CD14-positive monocyte (primary cell): ENCODE data around the gene ABCB8. TPM values are rescaled to one million over a fixed set of nuclear protein-coding genes. Genes with fewer than 3 reads are reported as not detected.

Experiments
- DNase-seq, 3 donors: peaks; one replicate each; pipeline ENCODE4 v3.0.0-alpha.2; 2011 to 2022
- H2AFZ ChIP-seq: 2 replicates; pipeline ENCODE4 v1.6.0; 2012; ENCODE audit warnings: mild to moderate bottlenecking, low read depth, low read length, inconsistent platforms; ENCODE audit not compliant: insufficient read depth, poor library complexity, severe bottlenecking
- H3K27ac ChIP-seq, 2 donors: 1 replicate in 1 of 2; 2 replicates in 1 of 2; pipeline ENCODE4 v1.5.1; 2012 to 2013; ENCODE audit warnings: low read length in 2 of 2, control low read depth in 1 of 2, inconsistent platforms in 1 of 2, low read depth in 1 of 2, mild to moderate bottlenecking in 1 of 2
- H3K27me3 ChIP-seq, 2 donors: one replicate each; pipeline versions ENCODE4 v1.6.0 to v1.6.1; 2011 to 2013; ENCODE audit warnings: low read length in 2 of 2; ENCODE audit not compliant: control insufficient read depth in 2 of 2, insufficient read depth in 2 of 2
- H3K36me3 ChIP-seq, 2 donors: replicated peaks in 1 of 2; 1 replicate in 1 of 2; 2 replicates in 1 of 2; pipeline versions ENCODE4 v1.5.1 to v1.6.1; 2012 to 2013; ENCODE audit warnings: low read length in 2 of 2, control low read depth in 1 of 2, inconsistent platforms in 1 of 2, mild to moderate bottlenecking in 1 of 2; ENCODE audit not compliant: insufficient read depth in 2 of 2, control insufficient read depth in 1 of 2
- H3K4me1 ChIP-seq, 2 donors: 1 replicate in 1 of 2; 2 replicates in 1 of 2; pipeline versions ENCODE4 v1.5.1 to v1.6.1; 2012 to 2013; ENCODE audit warnings: low read length in 2 of 2, control low read depth in 1 of 2, inconsistent platforms in 1 of 2, mild to moderate bottlenecking in 1 of 2, moderate library complexity in 1 of 2; ENCODE audit not compliant: insufficient read depth in 2 of 2, control insufficient read depth in 1 of 2
- H3K4me2 ChIP-seq: replicated peaks from 2 replicates; pipeline ENCODE3; 2012; ENCODE audit warnings: low read length, moderate library complexity, mild to moderate bottlenecking; ENCODE audit not compliant: poor library complexity, severe bottlenecking; ENCODE audit errors: extremely low read depth
- H3K4me3 ChIP-seq, 3 experiments: fragments of 200-600 bp in 1 of 3; sonication (generic) in 1 of 3; replicated peaks in 1 of 3; 1 replicate in 2 of 3; 2 replicates in 1 of 3; pipeline ENCODE4 v1.5.1; 2011 to 2013; ENCODE audit warnings: low read length in 3 of 3, mild to moderate bottlenecking in 3 of 3, control low read depth in 2 of 3, low read depth in 2 of 3, inconsistent platforms in 1 of 3, moderate library complexity in 1 of 3
- H3K79me2 ChIP-seq: 2 replicates; pipeline ENCODE4 v1.6.0; 2012; ENCODE audit warnings: mild to moderate bottlenecking, control low read depth, inconsistent platforms, low read length, moderate library complexity; ENCODE audit not compliant: insufficient read depth
- H3K9ac ChIP-seq: 2 replicates; pipeline ENCODE4 v1.6.0; 2017; ENCODE audit warnings: low read length, mild to moderate bottlenecking; ENCODE audit not compliant: insufficient read depth, poor library complexity, severe bottlenecking
- H3K9me3 ChIP-seq, 2 donors: replicated peaks in 1 of 2; 1 replicate in 1 of 2; 2 replicates in 1 of 2; pipeline versions ENCODE4 v1.5.1 to v1.6.1; 2012 to 2013; ENCODE audit warnings: low read length in 2 of 2, control low read depth in 1 of 2; ENCODE audit not compliant: control insufficient read depth in 1 of 2, insufficient read depth in 1 of 2
- H4K20me1 ChIP-seq: 2 replicates; pipeline ENCODE4 v1.6.0; 2012; ENCODE audit warnings: mild to moderate bottlenecking, low read length, control low read depth, moderate library complexity; ENCODE audit not compliant: insufficient read depth
- H3K27ac Mint-ChIP-seq, 7 donors: one replicate each; pipeline ENCODE4 v1.8.0; 2020; ENCODE audit warnings: mild to moderate bottlenecking in 7 of 7, mixed read lengths in 7 of 7, moderate library complexity in 6 of 7, inconsistent platforms in 2 of 7
- H3K27me3 Mint-ChIP-seq, 3 donors: one replicate each; pipeline ENCODE4 v1.8.0; 2021 to 2022; ENCODE audit warnings: low read depth in 3 of 3, mild to moderate bottlenecking in 3 of 3, mixed read lengths in 3 of 3, moderate library complexity in 3 of 3, inconsistent platforms in 1 of 3
- H3K36me3 Mint-ChIP-seq, 2 donors: one replicate each; pipeline ENCODE4 v1.8.0; 2020; ENCODE audit warnings: mixed read lengths in 2 of 2, inconsistent platforms in 1 of 2, mild to moderate bottlenecking in 1 of 2
- H3K4me1 Mint-ChIP-seq: one replicate; pipeline ENCODE4 v1.8.0; 2020; ENCODE audit warnings: mild to moderate bottlenecking, mixed read lengths
- H3K4me3 Mint-ChIP-seq, 2 donors: one replicate each; pipeline ENCODE4 v1.8.0; 2020; ENCODE audit warnings: mild to moderate bottlenecking in 2 of 2, mixed read lengths in 2 of 2, moderate library complexity in 1 of 2
- H3K9me3 Mint-ChIP-seq, 7 donors: one replicate each; pipeline ENCODE4 v1.8.0; 2020 to 2022; ENCODE audit warnings: mixed read lengths in 7 of 7, mild to moderate bottlenecking in 6 of 7, moderate library complexity in 6 of 7, inconsistent platforms in 2 of 7
- CTCF ChIP-seq: fragments of 200-600 bp; IDR thresholded peaks from one replicate; pipeline ENCODE4 v1.8.0; 2022; ENCODE audit warnings: antibody characterized with exemption, mild to moderate bottlenecking
- WGBS: methylation state at CpG from one replicate; pipeline ENCODE4 v1.1.5; 2013; ENCODE audit warnings: missing lambda C conversion rate; ENCODE audit not compliant: insufficient coverage; 5-methylcytosine and 5-hydroxymethylcytosine counted together
- intact Hi-C, 2 donors: fragments of 100-400 bp; cut with micrococcal nuclease; formaldehyde crosslinking; loops; one replicate each; pipeline versions ENCODE4 v1.15.0 to v1.15.1; 2023
- polyA plus RNA-seq, 3 donors: library from polyadenylated mRNA; depleted of rRNA in 1 of 3; unstranded in 2 of 3; stranded (reverse) in 1 of 3; fragments of 300-500 nt in 2 of 3; fragments of >200 nt in 1 of 3; fragmentation: Illumina TruSeq in 2 of 3; gene quantifications; 1 replicate in 2 of 3; 2 replicates in 1 of 3; pipeline ENCODE4 v1.2.3, GENCODE V29; 2012 to 2021

ABCB8 gene
- polyA plus RNA-seq, 3 donors, result 9.3 to 19.9 (median 9.5) TPM

GRCh38 chr7:151057989-151058780 is 29.9 kb downstream of the ABCB8 start:
- peak overlapping the region; percentile 66 to 97 (median 94) for H3K4me3 ChIP-seq
- peaks cover 38% of the 10 kb centered on the region for H3K79me2 ChIP-seq
- peak overlapping the region; percentile 98 for H3K4me2 ChIP-seq
- peak overlapping the region; percentile 59 for H3K9ac ChIP-seq
- WGBS, result 3% methylated on average over 32 of the region's 46 CpGs
- Mint-ChIP-seq H3K4me3 (peak overlapping the region; percentile 93 to 98), H3K36me3 (peaks cover 15 to 23% of the 10 kb centered on the region in 2 donors), H3K27me3 (peaks cover 0 to 2% (median 1%) of the 10 kb centered on the region in 3 donors), H3K9me3 (no peaks in the 10 kb centered on the region), H3K4me1 (peaks cover 41% of the 10 kb centered on the region), H3K27ac (peak overlapping the region; percentile 82 to 93 (median 89))
- H3K9me3 ChIP-seq, result no peaks in the 10 kb centered on the region
- H3K4me1 ChIP-seq, result peaks cover 41 to 50% of the 10 kb centered on the region in 2 donors
- peak; percentile 97 to 99 (median 98) for DNase-seq
- no peak for TF ChIP-seq CTCF
- H3K27ac ChIP-seq, result peak overlapping the region; percentile 82 to 89
- peaks cover 4 to 13% of the 10 kb centered on the region in 2 donors for H3K36me3 ChIP-seq
- H4K20me1 ChIP-seq, result peaks cover 36% of the 10 kb centered on the region
- intact Hi-C loops, result loop anchor here (2.0 kb wide), 4 partner anchors 23 to 53 kb away; partner anchors contain the start of genes AGAP3 (in 1 of the 2) and FASTK (in 1 of the 2)
- H3K27me3 ChIP-seq, result no peaks in the 10 kb centered on the region
- peak overlapping the region; percentile 87 for H2AFZ ChIP-seq

- Mint-ChIP-seq H3K36me3 (peaks cover 16 to 27% of the 10 kb centered on the region in 2 donors), H3K4me1 (peaks cover 36% of the 10 kb centered on the region), H3K9me3 (no peaks in the 10 kb centered on the region), H3K4me3 (peak overlapping the region; percentile 93 to 98), H3K27me3 (peaks cover 0 to 2% (median 1%) of the 10 kb centered on the region in 3 donors), H3K27ac (peak overlapping the region; percentile 82 to 93 (median 89))
- 4% methylated on average over 4 of the region's 18 CpGs for WGBS
- TF ChIP-seq CTCF, result no peak
- Histone ChIP-seq H4K20me1 (peaks cover 43% of the 10 kb centered on the region), H3K9me3 (no peaks in the 10 kb centered on the region), H2AFZ (peak overlapping the region; percentile 87), H3K79me2 (peaks cover 38% of the 10 kb centered on the region), H3K4me2 (peak overlapping the region; percentile 98), H3K36me3 (peaks cover 9 to 19% of the 10 kb centered on the region in 2 donors), H3K4me3 (peak overlapping the region; percentile 66 to 97 (median 94)), H3K9ac (peak overlapping the region; percentile 72), H3K4me1 (peaks cover 35 to 43% of the 10 kb centered on the region in 2 donors), H3K27ac (peak overlapping the region; percentile 82 to 89), H3K27me3 (no peaks in the 10 kb centered on the region)
- intact Hi-C loops, result loop anchor here (2.0 kb wide), 4 partner anchors 22 to 52 kb away; partner anchors contain the start of genes AGAP3 (in 1 of the 2) and FASTK (in 1 of the 2)
- DNase-seq, result peak in 1 of 3 donors; percentile 17
Observed at GRCh38 chr7:151058781-151059366, 30.6 kb downstream of the ABCB8 start.
